NCI-H526 (cell line): Measurements from ENCODE around the gene LDB3.
A peak's percentile ranks its signal among the peaks of the same experiment; 100 is the strongest.

Experiments used
- DNase-seq, 2 experiments: peaks; one replicate each; lab custom pipeline; 2025; lab: John Stamatoyannopoulos, UW

The LDB3 gene

DNA sequence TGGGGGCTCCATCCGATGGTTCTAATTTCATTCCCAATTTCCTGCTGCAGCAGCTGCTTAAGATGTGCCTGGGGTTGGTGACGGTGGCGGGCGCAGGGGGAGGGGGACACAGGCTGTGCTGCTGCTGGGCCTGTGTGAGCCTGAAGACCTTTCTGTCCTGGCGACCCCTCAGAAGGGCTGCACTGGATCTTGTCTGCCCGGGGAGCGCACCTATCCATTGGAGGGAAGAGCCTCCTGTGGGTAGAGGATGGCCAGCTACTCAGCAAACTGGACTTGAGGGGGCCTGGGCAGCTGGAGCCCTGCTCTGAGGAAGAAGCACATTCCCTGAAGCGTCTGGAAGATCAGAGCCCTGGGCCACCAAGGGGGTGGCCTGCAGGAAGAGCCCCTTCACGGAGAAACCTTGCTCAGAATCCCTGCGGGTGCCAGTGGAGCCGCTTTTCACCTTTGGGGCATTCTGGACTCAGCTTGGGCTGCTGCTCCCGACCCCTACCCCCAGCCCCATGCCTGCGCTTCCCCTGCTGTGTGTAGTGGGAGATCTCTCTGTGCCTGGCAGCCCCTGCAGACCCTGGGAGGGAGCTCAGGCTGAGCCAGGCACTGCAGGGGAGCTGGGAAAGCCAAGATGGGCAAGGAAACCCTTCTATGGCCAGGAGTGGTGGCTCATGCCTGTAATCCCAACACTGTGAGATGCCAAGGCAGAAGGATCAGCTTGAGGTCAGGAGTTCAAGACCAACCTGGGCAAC lies 17.8 kb downstream of the LDB3 start:
- DNase-seq: no peak

GRCh38 chr10:86686972-86687371 lies 18.7 kb downstream of the LDB3 start:
- DNase-seq: no peak

GRCh38 chr10:86687750-86688149 lies 19.4 kb downstream of the LDB3 start:
- DNase-seq: no peak

DNA sequence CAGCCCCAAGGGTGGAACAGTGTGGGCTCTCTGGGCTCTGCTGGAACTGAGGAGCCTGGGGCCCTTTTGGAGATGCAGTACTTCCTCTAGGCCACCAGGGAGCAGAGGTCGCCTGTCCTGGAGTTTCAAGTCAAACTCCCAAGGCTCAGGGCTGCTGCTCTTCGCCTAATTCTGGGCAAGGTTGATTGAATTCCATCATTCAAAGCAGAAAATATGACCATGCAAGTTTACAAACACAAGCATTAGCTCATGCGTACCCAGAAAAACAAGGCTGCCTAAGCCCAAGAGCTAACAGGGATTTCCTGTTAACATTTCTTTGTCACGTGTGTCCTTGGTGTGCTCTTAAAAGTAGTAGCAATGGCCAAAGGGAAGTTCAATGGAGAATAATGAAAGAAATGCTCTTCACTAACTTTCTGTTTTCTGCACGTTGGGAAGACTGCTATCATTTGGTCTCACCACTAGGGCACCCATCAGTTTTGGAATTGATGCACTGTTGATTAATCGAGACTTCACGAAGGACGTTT lies 20.1 kb downstream of the LDB3 start:
- DNase-seq: peak in 1 of 2 experiments; percentile 60

GRCh38 chr10:86689146-86689545 lies 20.8 kb downstream of the LDB3 start:
- no peak for DNase-seq

DNA sequence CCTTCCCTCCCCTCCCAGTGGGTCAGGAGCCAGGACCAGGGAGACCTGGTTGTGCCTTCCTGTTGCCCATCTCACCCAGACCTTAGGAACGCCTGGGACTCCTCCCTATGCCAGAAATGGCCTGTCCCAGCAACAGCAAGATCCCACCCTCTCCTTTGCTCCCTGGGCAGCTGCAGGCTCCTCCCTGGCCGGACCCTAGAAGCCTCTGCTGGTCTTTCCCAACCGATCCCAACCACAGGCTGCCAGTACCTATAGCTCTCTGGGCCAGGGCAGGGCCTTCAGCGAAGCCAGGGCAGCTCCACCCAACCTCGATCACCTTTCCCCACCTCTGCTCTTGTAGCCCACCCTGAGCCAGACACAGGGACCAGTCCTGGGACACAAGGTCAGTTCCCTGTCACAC lies 21.9 kb downstream of the LDB3 start:
- DNase-seq: no peak

DNA sequence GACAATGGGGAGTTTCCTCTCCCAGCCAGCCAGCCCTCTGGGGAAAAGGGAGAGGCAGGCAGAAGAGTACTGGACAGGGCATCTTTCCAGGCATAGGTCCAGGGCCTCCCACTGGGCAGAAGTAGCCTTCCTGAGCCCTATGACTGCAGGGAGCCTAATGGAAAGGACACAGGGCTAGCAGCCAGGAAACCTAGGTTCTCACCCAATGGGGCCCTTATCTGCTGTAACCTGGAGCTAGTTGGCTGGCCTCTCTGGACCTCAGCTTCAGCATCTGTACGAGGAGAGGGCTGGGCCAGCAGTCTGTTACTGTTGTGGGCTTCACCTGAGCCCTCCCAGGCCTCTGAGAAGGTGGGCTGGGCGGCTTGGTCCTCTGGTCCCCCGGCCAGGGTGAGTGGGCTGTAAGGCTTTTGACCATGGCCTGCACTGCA lies 22.4 kb downstream of the LDB3 start:
- DNase-seq: no peak

DNA sequence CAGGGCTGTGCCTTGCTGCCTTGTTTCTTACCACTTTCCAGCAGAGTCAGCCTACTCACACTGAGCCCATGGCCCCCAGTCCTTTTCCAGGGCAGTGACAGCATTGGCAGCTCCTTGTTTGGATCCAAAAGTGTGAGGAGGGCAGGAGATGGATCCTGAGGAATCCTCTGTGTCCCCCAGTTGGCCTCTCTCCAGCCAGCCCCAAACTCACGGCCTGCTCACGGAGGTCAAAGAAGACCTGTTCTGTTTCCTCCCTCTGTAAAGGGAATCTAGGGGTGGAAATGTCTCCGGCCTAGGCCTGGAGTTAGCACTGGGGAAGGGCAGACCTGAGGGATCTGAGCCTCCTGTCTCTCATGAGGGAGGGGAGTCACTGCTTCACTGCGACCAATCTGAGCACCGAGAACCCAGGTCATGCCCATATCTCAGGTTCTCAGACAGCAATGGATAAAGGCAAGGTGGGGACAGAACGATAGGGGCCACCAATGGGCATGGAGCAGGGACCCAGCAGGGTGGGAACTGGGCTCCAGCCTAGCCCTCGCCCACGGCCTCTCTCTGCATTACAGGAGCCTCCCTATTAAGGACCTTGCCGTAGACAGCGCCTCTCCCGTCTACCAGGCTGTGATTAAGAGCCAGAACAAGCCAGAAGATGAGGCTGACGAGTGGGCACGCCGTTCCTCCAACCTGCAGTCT lies 23.2 kb downstream of the LDB3 start:
- DNase-seq: no peak

DNA sequence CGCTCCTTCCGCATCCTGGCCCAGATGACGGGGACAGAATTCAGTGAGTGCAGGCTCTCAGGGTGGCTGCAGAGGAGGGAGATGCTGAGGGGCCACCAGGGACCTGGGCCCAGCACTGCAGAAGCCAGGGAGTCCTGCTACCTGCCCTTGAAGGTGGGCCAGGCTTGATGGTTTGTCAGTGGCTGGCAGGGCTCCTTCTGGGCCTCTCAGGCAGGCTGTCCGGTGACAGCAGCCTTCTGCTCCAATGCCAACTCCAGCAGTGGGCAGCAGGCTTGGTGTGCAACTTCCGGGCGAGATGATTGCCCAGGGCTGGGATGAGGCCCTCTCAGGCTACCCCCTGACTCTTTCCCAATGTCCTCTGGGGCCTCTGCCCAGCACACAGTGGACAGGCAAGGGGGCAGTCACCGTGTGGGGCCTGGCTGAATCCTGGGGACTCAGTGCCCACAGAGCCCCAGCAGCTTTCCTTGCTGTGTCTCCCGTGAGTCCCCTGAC lies 23.8 kb downstream of the LDB3 start:
- no peak for DNase-seq

DNA sequence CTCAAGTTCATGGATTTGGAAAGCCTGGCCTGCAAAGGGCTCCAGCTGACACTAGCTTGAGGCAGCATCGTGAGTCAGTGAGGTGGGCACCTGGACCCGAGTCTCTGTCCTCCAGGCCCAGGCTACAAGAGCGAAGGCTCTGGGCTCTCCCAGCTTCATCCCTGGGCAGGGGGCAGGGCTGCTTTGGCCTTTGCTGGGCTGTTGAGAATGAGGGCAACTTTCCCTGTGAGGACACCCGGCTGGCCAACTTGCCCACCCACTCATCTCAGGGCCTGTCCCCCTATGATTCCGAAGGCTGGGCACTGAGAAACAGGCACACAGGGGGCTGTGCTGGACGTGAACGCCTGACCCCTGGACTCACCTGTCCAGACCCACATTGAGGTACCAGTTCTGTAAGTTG lies 24.4 kb downstream of the LDB3 start:
- no peak for DNase-seq

DNA sequence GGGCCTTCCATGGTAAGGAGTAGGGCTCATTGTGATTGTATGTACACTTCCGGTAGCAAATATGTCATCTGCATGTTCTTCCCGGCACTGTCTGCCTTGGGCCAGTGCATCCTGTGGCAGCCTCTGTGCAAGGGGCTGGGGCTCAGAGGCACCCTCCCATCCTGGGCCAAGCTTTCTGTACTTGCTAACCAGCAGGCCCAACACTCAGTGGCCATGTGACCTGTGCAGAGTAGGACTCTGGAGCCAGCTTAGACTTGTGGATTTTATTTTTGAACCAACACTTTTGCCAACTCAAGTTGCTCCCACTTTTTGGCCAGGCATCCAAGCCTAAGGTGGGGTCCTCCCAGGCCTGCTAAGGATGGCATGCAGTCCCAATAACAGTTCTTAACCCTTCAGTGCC lies 25.0 kb downstream of the LDB3 start:
- no peak for DNase-seq

- peak in 1 of 2 experiments; percentile 63 for DNase-seq
Measured at GRCh38 chr10:86693721-86694369, 25.5 kb downstream of the LDB3 start.

- no peak for DNase-seq
Measured at GRCh38 chr10:86698207-86698940, 30.1 kb downstream of the LDB3 start.

GRCh38 chr10:86699125-86699524 lies 30.8 kb downstream of the LDB3 start:
- DNase-seq: no peak

- no peak for DNase-seq
Measured at GRCh38 chr10:86699541-86699940, 31.2 kb downstream of the LDB3 start.

- no peak for DNase-seq
Measured at GRCh38 chr10:86699991-86700840, 31.9 kb downstream of the LDB3 start.

- DNase-seq: no peak
Measured at GRCh38 chr10:86700851-86701617, 32.7 kb downstream of the LDB3 start.

GRCh38 chr10:86703176-86703575 lies 34.9 kb downstream of the LDB3 start:
- no peak for DNase-seq

GRCh38 chr10:86705139-86705538 lies 36.8 kb downstream of the LDB3 start:
- no peak for DNase-seq

- DNase-seq: no peak
Measured at GRCh38 chr10:86705905-86706304, 37.6 kb downstream of the LDB3 start.
